GM21381 (cell line): Measurements from ENCODE around the gene FXYD5.

ENCODE experiments used
- ATAC-seq: cut with Tn5 transposase; IDR thresholded peaks from one replicate; pipeline ENCODE4 v1.9.1; 2021; ENCODE audit warnings: mild to moderate bottlenecking, moderate library complexity; ENCODE audit not compliant: unreplicated experiment

FXYD5 gene

DNA sequence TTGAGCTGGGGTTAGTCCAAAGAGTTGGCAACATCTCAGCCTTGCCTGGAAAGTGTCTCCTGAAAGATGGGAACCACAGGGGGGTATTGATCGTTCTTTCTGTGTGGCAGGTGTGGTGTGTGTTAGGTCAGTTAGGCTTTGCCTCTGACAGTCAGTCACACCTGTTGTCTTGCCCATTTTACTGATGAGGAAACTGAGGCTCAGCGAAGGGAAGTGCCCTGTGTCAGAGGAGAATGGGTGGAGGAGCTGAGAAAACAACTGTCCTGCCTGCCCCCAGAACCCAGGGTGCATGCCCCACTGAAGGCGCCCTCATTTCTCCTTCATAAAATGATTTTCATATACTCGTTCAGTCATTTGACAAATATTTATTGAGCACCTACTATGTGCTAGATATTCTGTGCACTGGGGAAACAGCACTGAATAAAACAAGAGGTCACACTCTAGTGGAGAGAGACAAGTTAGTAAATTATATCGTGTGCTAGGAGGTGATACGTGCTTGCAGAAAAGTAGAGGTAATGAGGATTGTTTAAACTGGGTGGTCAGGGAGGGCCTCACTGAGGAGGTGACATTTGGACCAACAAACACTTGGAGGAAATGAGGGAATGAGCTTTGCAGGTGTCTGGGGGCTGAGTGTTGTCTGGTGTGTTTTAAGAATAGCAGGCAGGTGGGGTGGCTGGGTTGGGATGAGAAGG is 1.6 kb downstream of the FXYD5 start:
- ATAC-seq, result no peak

DNA sequence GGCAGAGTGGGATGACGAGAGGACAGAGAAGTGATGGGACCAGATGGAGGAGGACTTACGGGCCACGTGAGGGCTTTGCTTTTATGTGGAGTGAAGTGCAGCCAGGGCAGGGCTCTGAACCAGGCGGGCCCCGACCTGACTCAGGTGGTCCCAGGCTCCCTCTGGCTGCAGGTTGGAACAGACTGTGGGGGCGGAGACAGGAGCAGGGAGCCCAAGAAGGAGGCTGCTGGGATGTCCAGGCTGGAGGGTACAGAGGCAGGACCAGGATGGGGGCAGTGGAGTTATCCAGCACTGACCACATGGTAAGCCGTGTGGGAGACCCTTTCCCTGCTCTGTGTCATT is 2.1 kb downstream of the FXYD5 start:
- no peak for ATAC-seq

DNA sequence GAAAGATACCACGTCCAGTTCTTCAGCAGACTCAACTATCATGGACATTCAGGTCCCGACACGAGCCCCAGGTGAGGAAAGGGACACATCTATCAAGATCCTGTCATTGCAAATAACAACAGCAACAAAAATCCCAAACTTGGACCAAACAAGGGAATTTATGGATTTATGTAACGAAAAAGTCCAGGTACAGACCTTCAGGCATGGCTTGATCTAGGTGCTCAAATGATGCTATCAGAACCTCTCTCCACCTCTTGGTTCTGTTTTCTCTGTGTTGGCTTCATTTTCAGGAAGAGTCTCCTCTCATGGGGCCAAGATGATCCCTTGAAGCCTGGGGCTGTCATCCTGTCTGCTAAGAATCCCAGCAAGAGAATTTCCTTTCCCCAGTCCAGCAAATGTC is 2.9 kb downstream of the FXYD5 start:
- ATAC-seq, result no peak

DNA sequence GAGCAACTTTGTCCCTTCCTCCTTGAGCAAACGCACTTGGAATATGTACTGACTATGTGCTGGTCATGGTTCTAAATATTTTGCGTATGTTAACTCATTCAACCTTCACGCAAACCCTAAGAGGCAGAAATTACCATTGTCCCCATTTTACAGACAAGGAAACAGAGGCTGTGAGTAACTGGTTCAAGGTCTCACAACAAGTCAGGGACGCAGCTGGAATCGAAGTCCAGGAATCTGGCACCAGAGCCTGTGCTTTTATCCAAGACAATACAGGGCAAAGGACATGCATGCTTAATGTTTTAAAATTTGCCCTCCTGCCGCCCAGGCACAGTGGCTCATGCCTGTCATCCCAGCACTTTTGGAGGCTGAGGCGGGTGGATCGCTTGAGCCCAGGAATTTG is 5.1 kb downstream of the FXYD5 start:
- no peak for ATAC-seq

DNA sequence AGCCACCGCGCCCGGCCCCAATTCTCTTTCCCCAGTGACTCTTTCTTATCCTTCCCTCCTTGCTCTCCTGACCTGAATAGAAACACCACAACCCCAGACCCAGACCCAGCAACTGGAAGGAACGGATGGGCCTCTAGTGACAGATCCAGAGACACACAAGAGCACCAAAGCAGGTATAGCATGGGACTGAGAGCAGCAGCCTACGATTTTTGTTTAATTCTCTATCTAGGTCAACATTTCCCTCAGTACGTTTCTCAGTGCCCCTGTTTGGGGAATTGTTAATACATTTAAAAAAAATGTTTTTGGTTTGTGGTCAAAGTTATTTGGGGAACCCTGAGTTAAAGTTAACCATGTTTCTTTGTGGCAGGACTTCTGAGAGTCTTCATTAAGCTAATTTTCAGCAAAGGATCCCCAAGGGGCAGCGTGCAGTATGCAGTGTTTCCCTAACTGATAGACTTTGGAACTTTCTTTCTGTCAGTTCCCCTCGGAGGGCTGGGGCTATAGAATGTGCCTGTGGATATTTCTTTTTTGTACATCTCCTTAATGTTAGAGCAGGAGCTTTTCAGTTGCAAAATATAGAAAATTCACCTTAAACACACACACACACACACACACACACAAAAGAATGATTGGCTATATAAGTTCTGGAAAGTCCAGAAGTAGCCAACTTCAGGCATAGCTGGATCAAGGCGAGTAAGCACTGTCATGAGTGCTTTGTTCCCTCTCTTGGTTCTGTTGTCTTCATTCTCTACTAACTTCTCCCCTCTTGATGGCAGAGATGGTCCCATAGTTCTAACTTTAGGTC is 6.3 kb downstream of the FXYD5 start:
- ATAC-seq, result no peak

DNA sequence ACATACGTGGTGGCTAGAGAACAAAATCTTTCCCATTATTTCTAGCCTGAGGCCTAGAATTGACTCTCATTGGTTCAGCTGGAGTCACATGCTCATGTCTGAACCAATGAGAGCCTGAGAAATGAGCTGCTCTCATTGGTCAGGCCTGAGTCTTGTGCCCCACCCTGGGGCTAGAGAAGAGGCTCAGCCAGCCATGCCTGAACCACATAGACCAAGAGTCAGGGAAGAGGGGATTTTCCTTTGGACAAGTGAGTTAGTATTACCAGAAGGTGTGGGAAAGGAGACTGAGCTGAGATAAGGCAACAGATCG is 6.9 kb downstream of the FXYD5 start:
- no peak for ATAC-seq

DNA sequence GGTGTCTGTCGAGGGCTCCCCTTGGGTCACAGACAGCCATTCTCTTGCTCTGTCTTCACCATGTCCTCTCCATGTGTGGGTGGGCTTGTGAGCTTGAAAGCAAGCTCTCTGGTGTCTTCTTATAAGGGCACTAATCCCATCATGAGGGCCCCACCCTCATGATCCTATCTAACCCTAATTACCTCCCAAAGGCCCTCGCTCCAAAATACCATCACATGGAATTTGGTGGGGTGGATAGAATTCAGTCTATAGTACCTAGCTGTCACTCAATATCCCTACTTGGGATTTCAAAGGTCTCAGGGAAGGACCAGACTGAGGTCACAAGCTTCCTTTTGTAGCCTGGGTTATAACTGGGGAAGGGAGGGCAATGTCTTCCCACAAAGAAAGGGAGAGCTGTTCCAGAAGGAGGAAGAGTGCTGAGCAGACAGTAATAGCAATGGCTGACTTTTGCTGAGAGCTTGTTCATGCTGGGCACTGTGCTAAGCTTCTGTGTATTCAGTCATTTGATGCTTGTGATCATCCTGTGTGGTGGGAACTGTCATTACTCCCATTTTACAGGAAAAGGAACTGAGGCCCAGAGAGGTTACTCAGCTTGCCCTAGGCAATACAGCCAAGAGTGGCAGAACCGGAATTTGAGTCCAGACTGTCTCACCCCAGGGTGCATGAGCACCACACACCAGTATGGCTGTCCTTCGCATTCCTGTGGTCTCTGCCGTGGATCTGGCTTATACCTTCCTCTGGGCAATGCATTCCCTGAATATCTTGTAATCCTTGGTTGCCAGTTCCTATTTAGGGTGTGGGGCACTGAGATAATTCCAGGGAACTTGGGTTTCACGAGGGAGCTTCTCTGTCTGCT is 8.2 kb downstream of the FXYD5 start:
- ATAC-seq, result no peak

DNA sequence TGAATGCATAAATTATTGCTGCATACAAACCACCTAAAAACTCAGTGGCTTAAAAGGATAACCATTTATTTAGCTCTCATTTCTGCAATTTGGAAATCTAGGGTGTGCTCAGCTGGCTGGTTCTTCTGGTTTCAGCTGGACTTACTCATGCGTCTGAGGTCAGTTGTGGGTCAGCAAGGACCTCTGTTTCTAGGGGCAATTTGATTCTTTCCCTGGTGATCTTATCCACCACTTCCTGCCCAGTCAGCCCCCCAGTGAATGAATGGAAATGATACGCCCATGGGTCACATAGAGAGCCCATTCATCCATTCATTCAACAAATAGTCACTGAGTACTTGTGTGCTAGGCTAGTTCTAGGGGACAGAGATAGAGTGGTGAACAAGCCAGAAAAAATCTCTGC is 9.9 kb downstream of the FXYD5 start:
- ATAC-seq, result no peak

DNA sequence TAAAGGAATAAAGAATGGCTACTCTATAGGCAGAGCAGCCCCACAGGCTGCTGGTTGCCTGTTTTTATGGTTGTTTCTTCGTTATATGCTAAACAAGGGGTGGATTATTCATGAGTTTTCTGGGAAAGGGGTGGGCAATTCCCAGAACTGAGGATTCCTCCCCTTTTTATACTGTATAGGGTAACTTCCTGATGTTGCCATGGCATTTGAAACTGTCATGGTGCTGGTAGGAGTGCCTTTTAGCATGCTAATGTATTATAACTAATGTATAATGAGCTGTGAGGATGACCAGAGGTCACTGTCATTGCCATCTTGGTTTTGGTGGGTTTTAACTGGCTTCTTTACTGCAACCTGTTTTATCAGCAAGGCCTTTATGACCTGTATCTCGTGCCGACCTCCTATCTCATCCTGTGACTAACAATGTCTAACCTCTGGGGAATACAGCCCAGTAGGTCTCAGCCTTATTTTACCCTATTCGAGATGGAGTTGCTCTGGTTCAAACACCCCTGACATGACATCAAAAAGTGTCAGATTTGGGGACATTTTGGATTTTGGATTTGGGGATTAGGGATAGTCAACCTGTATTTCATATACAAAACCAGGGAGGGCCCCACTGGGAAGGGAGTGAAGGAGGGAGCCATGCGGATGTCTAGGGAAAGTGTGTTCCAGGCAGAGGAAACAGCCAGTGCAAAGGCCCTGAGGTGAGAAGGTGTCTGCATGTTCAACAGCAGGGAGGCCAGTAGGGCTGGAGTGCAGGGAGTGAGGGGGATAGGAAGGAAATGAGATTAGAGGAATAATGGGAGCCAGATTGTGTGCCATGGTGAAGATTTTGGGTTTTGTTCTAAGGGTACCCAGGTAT is 10.9 kb downstream of the FXYD5 start:
- no peak for ATAC-seq

DNA sequence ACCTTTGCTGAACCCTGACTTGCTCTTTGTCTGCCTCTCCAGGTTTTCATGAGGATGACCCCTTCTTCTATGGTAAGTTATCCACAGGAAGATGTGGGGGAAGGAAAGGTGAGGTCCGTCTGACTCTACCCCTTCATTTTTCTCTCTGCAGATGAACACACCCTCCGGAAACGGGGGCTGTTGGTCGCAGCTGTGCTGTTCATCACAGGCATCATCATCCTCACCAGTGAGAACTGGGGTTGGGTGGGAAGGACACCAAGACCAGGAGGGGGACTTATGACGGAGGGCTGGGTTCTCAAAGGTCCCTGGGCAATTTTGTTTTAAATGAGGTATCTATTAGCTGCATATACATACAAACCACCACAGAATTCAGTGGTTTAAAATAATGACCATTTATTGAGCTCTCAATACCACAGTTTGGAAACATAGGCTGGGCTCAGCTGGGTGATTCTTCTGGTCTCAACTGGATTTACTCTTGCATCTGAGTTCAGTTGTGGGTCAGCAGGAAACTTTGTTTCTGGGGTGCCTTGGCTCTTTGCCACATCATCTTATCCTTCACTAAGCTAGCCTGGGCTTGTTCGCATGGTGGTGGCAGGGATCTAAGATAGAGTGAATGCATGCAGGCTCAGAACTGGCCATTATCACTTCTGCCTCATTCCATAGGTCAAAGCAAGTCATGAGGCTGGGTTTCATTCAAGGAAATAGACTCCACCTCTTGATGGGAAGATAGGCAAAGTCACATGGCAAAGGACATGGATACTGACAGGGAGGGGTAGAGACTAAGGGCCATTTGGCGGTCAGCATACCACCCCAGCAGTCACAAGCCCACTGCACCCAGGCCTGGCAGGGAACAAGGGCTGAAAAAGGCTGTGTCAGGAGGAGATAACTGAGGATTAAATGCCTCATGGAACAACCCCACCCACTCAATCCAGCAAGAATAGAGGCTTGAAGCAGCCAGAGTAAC is 11.8 kb downstream of the FXYD5 start:
- ATAC-seq, result no peak

DNA sequence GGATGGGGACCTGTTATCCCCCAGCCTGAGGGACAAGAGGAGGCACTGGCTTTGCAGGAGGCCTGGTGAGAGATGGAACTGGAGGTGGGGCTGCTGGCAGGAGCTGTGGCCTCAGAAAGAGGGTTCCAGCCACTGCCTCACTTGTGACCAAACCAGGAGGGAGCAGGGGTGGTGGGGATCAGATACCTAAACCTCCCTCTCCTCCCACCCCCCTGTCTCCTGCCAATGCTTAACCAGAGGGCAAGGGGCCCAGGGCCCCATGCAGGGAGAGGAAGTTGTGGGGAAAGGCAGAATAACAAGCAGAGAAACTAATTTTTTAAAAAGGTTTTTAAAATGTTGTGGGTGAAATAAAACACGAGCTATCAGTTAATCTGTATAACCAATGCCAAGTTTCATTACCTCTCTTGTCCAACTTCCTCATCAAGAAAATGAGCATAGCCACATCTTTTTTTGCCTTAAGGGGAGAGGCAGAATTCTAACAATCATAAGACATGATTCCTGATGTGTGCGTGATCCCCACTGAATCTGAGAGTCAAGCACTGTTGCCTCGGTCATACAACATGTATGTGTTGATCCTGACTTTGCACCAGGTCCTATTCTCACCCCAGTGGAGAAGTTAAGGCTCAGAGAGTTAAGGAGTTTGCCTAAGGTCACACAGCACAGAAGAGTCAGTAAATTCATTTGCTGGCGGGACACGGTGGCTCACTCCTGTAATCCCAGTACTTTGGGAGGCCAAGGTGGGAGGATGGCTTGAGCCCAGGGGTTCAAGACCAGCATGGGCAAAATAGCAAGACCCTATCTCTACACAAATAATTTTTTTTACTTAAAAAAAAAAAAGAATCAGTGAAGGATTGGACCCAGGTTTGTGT is 12.9 kb downstream of the FXYD5 start:
- ATAC-seq, result no peak

DNA sequence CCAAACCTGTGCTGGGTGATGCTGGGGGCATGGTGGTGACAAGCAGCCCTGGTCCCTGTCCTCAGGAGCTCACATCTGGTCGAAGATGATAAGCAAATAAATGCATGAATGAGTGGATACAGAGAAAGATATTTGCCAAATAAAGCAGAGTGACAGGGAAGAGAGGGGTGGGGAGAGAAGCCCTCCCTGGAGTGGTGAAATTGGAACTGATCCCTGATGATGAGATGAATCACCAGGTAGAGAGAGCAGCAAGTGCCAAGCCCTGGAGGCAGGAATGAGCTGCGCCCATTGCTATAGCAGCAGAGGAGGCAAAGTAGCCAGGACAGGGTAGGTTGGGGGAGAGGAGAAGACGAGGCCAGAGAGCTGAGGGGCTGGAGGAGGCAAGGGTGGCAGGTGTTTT is 13.7 kb downstream of the FXYD5 start:
- no peak for ATAC-seq

DNA sequence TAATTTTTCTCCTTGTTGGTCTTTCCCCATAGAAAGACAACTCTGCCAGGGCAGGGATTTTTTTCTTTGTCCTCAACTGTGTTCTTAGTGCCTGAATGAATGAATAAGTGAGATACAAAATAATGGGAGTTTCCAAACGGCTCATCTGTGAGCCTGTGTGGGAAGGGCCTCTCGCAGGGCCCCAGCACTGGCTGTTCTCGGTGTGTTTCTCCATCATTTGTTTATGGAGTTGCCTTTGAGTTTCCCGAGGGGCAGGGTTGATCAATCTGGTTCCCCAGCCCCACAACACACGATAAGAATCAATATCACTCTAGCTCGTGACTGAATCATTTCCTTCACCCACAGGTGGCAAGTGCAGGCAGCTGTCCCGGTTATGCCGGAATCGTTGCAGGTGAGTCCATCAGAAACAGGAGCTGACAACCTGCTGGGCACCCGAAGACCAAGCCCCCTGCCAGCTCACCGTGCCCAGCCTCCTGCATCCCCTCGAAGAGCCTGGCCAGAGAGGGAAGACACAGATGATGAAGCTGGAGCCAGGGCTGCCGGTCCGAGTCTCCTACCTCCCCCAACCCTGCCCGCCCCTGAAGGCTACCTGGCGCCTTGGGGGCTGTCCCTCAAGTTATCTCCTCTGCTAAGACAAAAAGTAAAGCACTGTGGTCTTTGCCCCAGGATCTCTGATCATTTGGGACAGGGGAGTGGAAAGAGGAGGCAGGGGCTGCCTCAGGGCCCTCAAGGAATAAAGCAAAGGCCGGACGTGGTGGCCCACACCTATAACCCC is 14.9 kb downstream of the FXYD5 start:
- no peak for ATAC-seq

DNA sequence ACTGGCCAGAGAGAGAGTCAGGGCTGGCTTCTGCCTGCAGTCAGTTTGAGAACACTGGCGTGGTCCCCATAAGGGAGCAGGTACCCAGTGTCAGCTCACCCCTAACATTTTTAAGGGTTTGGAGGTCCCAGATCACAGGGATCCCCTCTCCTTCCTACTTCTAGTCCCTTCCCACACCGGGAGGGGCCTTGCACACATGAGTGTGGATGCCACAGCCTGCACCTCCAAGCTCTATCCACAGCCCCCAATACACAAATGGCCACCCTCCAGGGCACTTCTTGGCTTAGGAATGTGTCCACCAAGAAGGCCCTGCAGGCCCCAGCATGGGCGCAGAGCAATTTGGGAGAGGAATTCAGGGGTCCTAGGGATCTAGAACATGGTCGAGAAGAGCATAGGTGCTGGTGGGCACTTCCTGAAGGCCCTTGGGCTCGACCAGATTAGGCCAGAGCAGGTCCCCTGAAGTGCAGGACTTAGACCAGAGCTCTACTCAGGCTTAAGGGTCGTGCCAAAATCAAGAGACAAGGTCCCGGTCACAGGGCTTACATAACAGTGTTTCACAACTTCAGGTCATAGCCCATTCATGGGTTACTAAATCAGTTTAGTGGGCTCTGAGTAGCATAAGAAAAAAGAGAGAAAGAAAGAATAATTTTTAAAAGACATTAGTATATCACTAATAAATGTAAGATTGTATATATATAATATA is 16.0 kb downstream of the FXYD5 start:
- no peak for ATAC-seq

DNA sequence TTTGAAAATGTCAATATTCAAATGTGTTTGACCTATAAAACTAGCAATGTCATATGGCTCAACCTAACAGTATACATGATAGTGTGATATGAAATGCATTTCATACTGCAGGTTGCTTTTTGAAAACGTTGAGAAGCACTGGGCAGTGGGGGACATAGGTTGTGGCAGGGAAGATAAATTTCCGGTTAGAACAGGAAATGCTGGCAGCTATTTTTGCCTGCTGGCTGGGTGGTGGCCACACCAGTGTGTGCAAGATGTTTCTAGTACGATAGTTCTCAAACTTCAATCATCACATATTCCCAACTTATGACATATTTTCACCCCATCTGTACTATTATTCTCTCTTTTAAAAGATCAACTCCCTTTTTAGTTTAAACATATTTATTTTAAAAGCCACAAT is 17.2 kb downstream of the FXYD5 start:
- ATAC-seq, result no peak

DNA sequence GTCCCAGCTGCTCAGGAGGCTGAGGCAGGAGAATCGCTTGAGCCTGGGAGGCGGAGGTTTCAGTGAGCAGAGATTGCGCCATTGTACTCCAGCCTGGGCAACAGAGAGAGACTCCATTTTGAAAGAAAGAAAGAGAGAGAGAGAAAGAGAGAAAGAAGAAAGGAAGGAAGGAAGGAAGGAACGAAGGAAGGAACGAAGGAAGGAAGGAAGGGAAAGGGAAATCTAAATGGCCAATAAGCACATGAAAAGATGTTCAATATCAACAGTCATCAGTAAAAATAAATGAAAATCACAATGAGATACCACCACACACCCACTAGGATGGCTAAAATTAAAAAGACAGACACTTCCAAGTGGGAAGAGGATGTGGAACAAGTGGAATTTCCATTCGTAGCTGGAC is 19.7 kb downstream of the FXYD5 start:
- no peak for ATAC-seq

DNA sequence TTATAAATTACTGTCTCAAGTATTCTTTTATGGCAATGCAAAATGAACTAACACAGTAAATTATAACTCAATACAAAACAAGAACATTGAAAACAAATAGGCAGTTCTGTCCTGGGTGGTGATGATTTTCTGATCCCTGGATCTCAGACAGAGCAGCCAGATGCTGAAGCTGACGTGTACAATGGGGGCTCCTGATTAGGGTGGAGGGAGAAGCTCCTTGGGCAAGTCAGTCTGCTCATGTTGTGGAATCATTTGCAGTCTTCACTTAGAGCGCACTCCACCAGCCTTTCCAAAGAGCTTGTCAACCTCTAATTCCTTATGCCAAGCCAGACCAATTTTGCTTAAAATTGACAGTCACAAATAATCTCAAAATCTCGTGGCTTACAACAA is 21.6 kb downstream of the FXYD5 start:
- ATAC-seq, result no peak
